C4-2B (cell line): ENCODE data around the gene STEAP4.

Source experiments
- CTCF ChIP-seq: fragments of 450-650 bp; conservative IDR thresholded peaks from 2 replicates; pipeline ENCODE4 v1.5.1; 2017; ENCODE audit warnings: mild to moderate bottlenecking
- ZFX ChIP-seq: fragments of 450-650 bp; IDR thresholded peaks from 2 replicates; pipeline ENCODE4 v1.6.1; 2017

- no peak for TF ChIP-seq ZFX
- TF ChIP-seq CTCF, result no peak
Measured at GRCh38 chr7:88317422-88317821, 10.7 kb upstream of the STEAP4 start.
